Mesodermal cell (in vitro differentiated cells): ENCODE results near the gene SNORC.

Experiments used
- H3K27ac ChIP-seq: 2 replicates; pipeline ENCODE4 v1.7.0; 2013; ENCODE audit warnings: mild to moderate bottlenecking, low read depth, low read length, moderate library complexity; ENCODE audit not compliant: severe bottlenecking
- H3K36me3 ChIP-seq: 2 replicates; pipeline ENCODE4 v1.7.1; 2013; ENCODE audit warnings: mild to moderate bottlenecking, low read length, moderate library complexity; ENCODE audit not compliant: control insufficient read depth, insufficient read depth
- H3K4me1 ChIP-seq: one replicate; pipeline ENCODE4 v1.7.1; 2013; ENCODE audit warnings: mild to moderate bottlenecking, low read length; ENCODE audit not compliant: insufficient read depth, control insufficient read depth, poor library complexity, severe bottlenecking
- H3K4me3 ChIP-seq: 2 replicates; pipeline ENCODE4 v1.7.0; 2013; ENCODE audit warnings: low read length, control low read depth, mild to moderate bottlenecking; ENCODE audit not compliant: insufficient read depth, poor library complexity, severe bottlenecking; ENCODE audit errors: extremely low read depth
- H3K9me3 ChIP-seq: 2 replicates; pipeline ENCODE4 v1.7.1; 2013; ENCODE audit warnings: mild to moderate bottlenecking, low read length, moderate library complexity; ENCODE audit not compliant: control insufficient read depth
- WGBS, 2 experiments: methylation state at CpG; one replicate each; pipeline ENCODE4 v1.1.5; 2013; ENCODE audit warnings: missing lambda C conversion rate in 2 of 2; ENCODE audit not compliant: insufficient coverage in 2 of 2; 5-methylcytosine and 5-hydroxymethylcytosine counted together

SNORC gene

GRCh38 chr2:232889876-232890401, 19.9 kb downstream of the SNORC start:
- H3K36me3 ChIP-seq: no peaks in the 10 kb centered on the region
- H3K4me3 ChIP-seq: no peak overlapping the region
- H3K27ac ChIP-seq: no peak overlapping the region
- no peaks in the 10 kb centered on the region for H3K9me3 ChIP-seq
- 91 to 97% methylated on average over 4 to 5 of the region's 5 CpGs for WGBS, 2 experiments
- peaks cover 4% of the 10 kb centered on the region for H3K4me1 ChIP-seq

DNA sequence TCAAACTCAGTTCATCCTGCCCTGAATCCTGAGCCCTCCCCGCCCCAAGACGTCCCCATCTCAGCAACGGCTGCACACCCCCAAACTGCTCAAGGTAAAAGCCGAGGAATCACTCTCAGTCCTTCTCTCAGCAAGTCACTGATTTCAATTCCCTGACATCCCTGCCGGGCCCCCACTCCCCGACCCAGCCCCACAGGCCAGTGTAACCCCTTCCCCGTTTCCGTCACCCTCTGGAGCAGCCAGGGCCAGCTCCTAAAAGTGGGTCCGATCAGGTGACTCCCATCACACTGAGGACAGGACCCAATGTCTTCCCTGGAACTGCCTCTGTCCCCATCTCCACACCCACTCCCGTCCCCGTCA, 20.5 kb downstream of the SNORC start:
- Histone ChIP-seq H3K27ac (no peak overlapping the region), H3K36me3 (no peaks in the 10 kb centered on the region), H3K9me3 (no peaks in the 10 kb centered on the region), H3K4me3 (no peak overlapping the region), H3K4me1 (peaks cover 4% of the 10 kb centered on the region)
- 80 to 82% methylated on average over 10 to 11 of the region's 11 CpGs for WGBS, 2 experiments

GRCh38 chr2:232890896-232891601, 21.0 kb downstream of the SNORC start:
- Histone ChIP-seq H3K4me1 (peaks cover 4% of the 10 kb centered on the region), H3K36me3 (no peaks in the 10 kb centered on the region), H3K9me3 (no peaks in the 10 kb centered on the region), H3K4me3 (no peak overlapping the region), H3K27ac (no peak overlapping the region)
- WGBS, 2 experiments: 40 to 41% methylated on average over 18 of the region's 23 CpGs

GRCh38 chr2:232891621-232892071, 21.6 kb downstream of the SNORC start:
- WGBS, 2 experiments: 87 to 89% methylated on average over 10 to 11 of the region's 11 CpGs
- H3K9me3 ChIP-seq: no peaks in the 10 kb centered on the region
- H3K36me3 ChIP-seq: no peaks in the 10 kb centered on the region
- H3K27ac ChIP-seq: no peak overlapping the region
- H3K4me1 ChIP-seq: peaks cover 4% of the 10 kb centered on the region
- H3K4me3 ChIP-seq: no peak overlapping the region

- 89 to 91% methylated on average over 13 of the region's 13 CpGs for WGBS, 2 experiments
- H3K36me3 ChIP-seq: no peaks in the 10 kb centered on the region
- H3K27ac ChIP-seq: no peak overlapping the region
- no peaks in the 10 kb centered on the region for H3K9me3 ChIP-seq
- H3K4me1 ChIP-seq: peaks cover 4% of the 10 kb centered on the region
- H3K4me3 ChIP-seq: no peak overlapping the region
These were observed 22.2 kb downstream of the SNORC start for GRCh38 chr2:232892221-232892620.

- Histone ChIP-seq H3K27ac (no peak overlapping the region), H3K4me3 (no peak overlapping the region), H3K4me1 (peaks cover 4% of the 10 kb centered on the region), H3K9me3 (no peaks in the 10 kb centered on the region), H3K36me3 (no peaks in the 10 kb centered on the region)
- 96 to 97% methylated on average over 17 to 20 of the region's 20 CpGs for WGBS, 2 experiments
These were observed 22.8 kb downstream of the SNORC start for GRCh38 chr2:232892843-232893242.

GRCh38 chr2:232893834-232894233, 23.8 kb downstream of the SNORC start:
- Histone ChIP-seq H3K9me3 (no peaks in the 10 kb centered on the region), H3K4me1 (peaks cover 4% of the 10 kb centered on the region), H3K4me3 (no peak overlapping the region), H3K36me3 (no peaks in the 10 kb centered on the region), H3K27ac (no peak overlapping the region)
- WGBS, 2 experiments: 91 to 98% methylated on average over 6 to 7 of the region's 8 CpGs

DNA sequence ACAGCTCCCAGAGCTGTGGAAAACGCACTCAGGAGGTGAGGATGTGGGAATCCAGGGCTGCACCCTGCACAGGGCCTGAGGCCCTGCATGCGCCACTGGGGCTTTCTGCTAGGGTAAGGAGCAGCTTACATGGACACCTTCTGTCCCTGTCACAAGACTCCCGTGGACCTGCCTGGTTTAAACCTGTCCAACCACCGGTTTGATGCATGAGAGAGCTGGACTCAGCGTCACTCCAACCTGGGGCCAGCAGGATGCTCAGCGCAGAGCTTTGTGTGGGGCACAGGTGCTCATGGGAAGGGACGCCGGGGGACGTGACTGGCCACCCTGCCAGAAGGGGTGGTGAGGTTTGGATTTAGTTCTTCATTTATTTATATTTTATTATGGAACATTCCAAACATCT, 24.2 kb downstream of the SNORC start:
- no peaks in the 10 kb centered on the region for H3K36me3 ChIP-seq
- no peak overlapping the region for H3K4me3 ChIP-seq
- peaks cover 4% of the 10 kb centered on the region for H3K4me1 ChIP-seq
- H3K27ac ChIP-seq: no peak overlapping the region
- H3K9me3 ChIP-seq: no peaks in the 10 kb centered on the region
- 94 to 96% methylated on average over 6 to 8 of the region's 9 CpGs for WGBS, 2 experiments

- Histone ChIP-seq H3K9me3 (no peaks in the 10 kb centered on the region), H3K36me3 (no peaks in the 10 kb centered on the region), H3K4me3 (no peak overlapping the region), H3K27ac (no peak overlapping the region), H3K4me1 (peaks cover 4% of the 10 kb centered on the region)
- whole genome bisulfite sequencing, 2 experiments: 92 to 93% methylated on average over 17 to 19 of the region's 19 CpGs
These were observed 24.7 kb downstream of the SNORC start for GRCh38 chr2:232894746-232895145.

- H3K4me3 ChIP-seq: no peak overlapping the region
- H3K4me1 ChIP-seq: peaks cover under 1% of the 10 kb centered on the region
- no peaks in the 10 kb centered on the region for H3K36me3 ChIP-seq
- no peaks in the 10 kb centered on the region for H3K9me3 ChIP-seq
- no peak overlapping the region for H3K27ac ChIP-seq
These were observed 26.0 kb downstream of the SNORC start for GRCh38 chr2:232896111-232896510.
